Small intestine (tissue), 7 donors: ENCODE data around the gene KCNQ4. TPM values are rescaled to one million over a fixed set of nuclear protein-coding genes. Genes with fewer than 3 reads are reported as not detected.
A peak's percentile ranks its signal among the peaks of the same experiment; 100 is the strongest.

Experiments
- DNase-seq, 2 donors: peaks; one replicate each; pipeline versions ENCODE4 v3.0.0 to v3.0.0-alpha.2; 2013
- FAIRE-seq: peaks from 2 replicates; lab custom pipeline; 2012; peaks lifted over from hg19 to GRCh38; lab: Jason Lieb, UNC
- H3K27ac ChIP-seq, 3 donors: one replicate each; pipeline ENCODE4 v1.5.1; 2013; ENCODE audit warnings: low read length in 2 of 3, mild to moderate bottlenecking in 2 of 3, control low read depth in 1 of 3, inconsistent platforms in 1 of 3, low read depth in 1 of 3, moderate library complexity in 1 of 3
- H3K27me3 ChIP-seq, 3 donors: one replicate each; pipeline ENCODE4 v1.6.1; 2013; ENCODE audit warnings: low read length in 3 of 3, inconsistent platforms in 1 of 3; ENCODE audit not compliant: control insufficient read depth in 3 of 3, insufficient read depth in 3 of 3
- H3K36me3 ChIP-seq, 3 donors: one replicate each; pipeline ENCODE4 v1.6.1; 2013; ENCODE audit warnings: low read length in 3 of 3, inconsistent platforms in 1 of 3, low read depth in 1 of 3, mild to moderate bottlenecking in 1 of 3, moderate library complexity in 1 of 3; ENCODE audit not compliant: control insufficient read depth in 3 of 3, insufficient read depth in 2 of 3
- H3K4me1 ChIP-seq, 3 donors: one replicate each; pipeline ENCODE4 v1.6.1; 2013; ENCODE audit warnings: low read length in 2 of 3, inconsistent platforms in 1 of 3, low read depth in 1 of 3, mild to moderate bottlenecking in 1 of 3, moderate library complexity in 1 of 3; ENCODE audit not compliant: control insufficient read depth in 3 of 3, insufficient read depth in 2 of 3
- H3K4me3 ChIP-seq, 3 donors: one replicate each; pipeline ENCODE4 v1.5.1; 2013; ENCODE audit warnings: low read length in 3 of 3, control low read depth in 1 of 3, inconsistent platforms in 1 of 3, low read depth in 1 of 3, mild to moderate bottlenecking in 1 of 3, moderate library complexity in 1 of 3
- H3K9me3 ChIP-seq, 2 donors: one replicate each; pipeline ENCODE4 v1.6.1; 2013; ENCODE audit warnings: low read depth in 1 of 2, low read length in 1 of 2; ENCODE audit not compliant: control insufficient read depth in 2 of 2, insufficient read depth in 1 of 2
- WGBS, 3 donors: extraction: QIAGEN DNeasy Blood & Tissue Kit; methylation state at CpG; one replicate each; pipeline ENCODE4 v1.1.7; 2013; 5-methylcytosine and 5-hydroxymethylcytosine counted together
- polyA plus RNA-seq, 4 donors: library from polyadenylated mRNA; stranded (reverse) in 3 of 4; unstranded in 1 of 4; fragments of 200-250 nt in 3 of 4; fragments of 120-200 nt in 1 of 4; gene quantifications; one replicate each; pipeline versions ENCODE4 v1.2.1 to v1.2.3, GENCODE V29; 2013
- donor health status: healthy with polysubstance abuse.
- donor health status: control.
- donor health status: control.
- donor health status: Bipolar disorder and iron deficiency.
- donor health status: healthy.

KCNQ4 gene
- polyA plus RNA-seq, 4 donors = 0.45 to 1.9 (median 0.92) TPM

- 81 to 86% (median 86%) methylated on average over 4 of the region's 4 CpGs for WGBS, 3 donors
Measured at GRCh38 chr1:40760984-40761383, 22.6 kb upstream of the KCNQ4 start.

GRCh38 chr1:40762144-40762923 is 21.3 kb upstream of the KCNQ4 start:
- Histone ChIP-seq H3K27ac (no peak overlapping the region), H3K36me3 (peaks cover 9 to 72% (median 37%) of the 10 kb centered on the region in 3 donors), H3K27me3 (no peaks in the 10 kb centered on the region), H3K4me3 (no peak overlapping the region), H3K9me3 (no peaks in the 10 kb centered on the region), H3K4me1 (peaks cover 0 to 3% (median 0%) of the 10 kb centered on the region in 3 donors)
- FAIRE-seq = no peak
- DNase-seq = no peak
- WGBS, 3 donors = 82 to 92% (median 88%) methylated on average over 7 of the region's 7 CpGs

More at GRCh38 chr1:40760984-40761383, 22.6 kb upstream of the KCNQ4 start:
- Histone ChIP-seq H3K27me3 (no peaks in the 10 kb centered on the region), H3K4me1 (peaks cover 0 to 3% (median 0%) of the 10 kb centered on the region in 3 donors), H3K36me3 (peaks cover 9 to 65% (median 29%) of the 10 kb centered on the region in 3 donors), H3K27ac (peak overlapping the region in 1 of 3 donors; percentile 12), H3K9me3 (no peaks in the 10 kb centered on the region), H3K4me3 (no peak overlapping the region)
- DNase-seq = no peak
- FAIRE-seq = no peak

- no peak for FAIRE-seq
- H3K27me3 ChIP-seq = no peaks in the 10 kb centered on the region
- H3K4me1 ChIP-seq = no peaks in the 10 kb centered on the region
- H3K9me3 ChIP-seq = no peaks in the 10 kb centered on the region
- peak overlapping the region in 1 of 3 donors; percentile 26 for H3K27ac ChIP-seq
- 75 to 83% (median 79%) methylated on average over 9 of the region's 9 CpGs for WGBS, 3 donors
- H3K36me3 ChIP-seq = peaks cover 12 to 75% (median 37%) of the 10 kb centered on the region in 3 donors
- H3K4me3 ChIP-seq = no peak overlapping the region
- DNase-seq = no peak
Measured at GRCh38 chr1:40763742-40764532, 19.6 kb upstream of the KCNQ4 start.

- Histone ChIP-seq H3K4me3 (no peak overlapping the region), H3K27ac (no peak overlapping the region), H3K36me3 (peaks cover 12 to 75% (median 38%) of the 10 kb centered on the region in 3 donors), H3K9me3 (no peaks in the 10 kb centered on the region), H3K4me1 (no peaks in the 10 kb centered on the region), H3K27me3 (no peaks in the 10 kb centered on the region)
- no peak for FAIRE-seq
- DNase-seq = no peak
- 86 to 93% (median 88%) methylated on average over 2 of the region's 2 CpGs for WGBS, 3 donors
Measured at GRCh38 chr1:40764981-40765380, 18.6 kb upstream of the KCNQ4 start.

GRCh38 chr1:40766017-40766416 is 17.6 kb upstream of the KCNQ4 start:
- H3K4me3 ChIP-seq = no peak overlapping the region
- WGBS, 3 donors = 97 to 98% (median 98%) methylated on average over 2 of the region's 2 CpGs
- H3K9me3 ChIP-seq = no peaks in the 10 kb centered on the region
- FAIRE-seq (no peak), DNase-seq (no peak)
- H3K27me3 ChIP-seq = no peaks in the 10 kb centered on the region
- H3K27ac ChIP-seq = no peak overlapping the region
- peaks cover 10 to 74% (median 43%) of the 10 kb centered on the region in 3 donors for H3K36me3 ChIP-seq
- H3K4me1 ChIP-seq = no peaks in the 10 kb centered on the region

- no peaks in the 10 kb centered on the region for H3K27me3 ChIP-seq
- H3K4me1 ChIP-seq = no peaks in the 10 kb centered on the region
- DNase-seq = no peak
- H3K36me3 ChIP-seq = peaks cover 11 to 76% (median 45%) of the 10 kb centered on the region in 3 donors
- H3K4me3 ChIP-seq = no peak overlapping the region
- H3K27ac ChIP-seq = no peak overlapping the region
- no peaks in the 10 kb centered on the region for H3K9me3 ChIP-seq
- 90 to 97% (median 95%) methylated on average over 4 of the region's 4 CpGs for WGBS, 3 donors
- FAIRE-seq = no peak
Measured at GRCh38 chr1:40766560-40766959, 17.0 kb upstream of the KCNQ4 start.

GRCh38 chr1:40768146-40768990 is 15.2 kb upstream of the KCNQ4 start:
- DNase-seq (no peak), FAIRE-seq (no peak)
- H3K36me3 ChIP-seq = peaks cover 11 to 74% (median 43%) of the 10 kb centered on the region in 3 donors
- no peaks in the 10 kb centered on the region for H3K27me3 ChIP-seq
- WGBS, 3 donors = 89 to 94% (median 93%) methylated on average over 7 of the region's 7 CpGs
- H3K27ac ChIP-seq = no peak overlapping the region
- no peaks in the 10 kb centered on the region for H3K9me3 ChIP-seq
- H3K4me1 ChIP-seq = no peaks in the 10 kb centered on the region
- H3K4me3 ChIP-seq = no peak overlapping the region

- no peak for DNase-seq
- Histone ChIP-seq H3K27ac (no peak overlapping the region), H3K36me3 (peaks cover 11 to 68% (median 36%) of the 10 kb centered on the region in 3 donors), H3K4me3 (no peak overlapping the region), H3K9me3 (no peaks in the 10 kb centered on the region), H3K27me3 (no peaks in the 10 kb centered on the region), H3K4me1 (no peaks in the 10 kb centered on the region)
- FAIRE-seq = no peak
- 85 to 100% (median 91%) methylated on average over 4 of the region's 4 CpGs for WGBS, 3 donors
Measured at GRCh38 chr1:40769815-40770214, 13.8 kb upstream of the KCNQ4 start.
